Occipital lobe (tissue), 2 donors: ENCODE data around the gene MUC6. TPM values are rescaled to one million over a fixed set of nuclear protein-coding genes. Genes with fewer than 3 reads are reported as not detected.

Experiments
- DNase-seq: peaks from one replicate; lab custom pipeline; 2025; lab: John Stamatoyannopoulos, UW
- total RNA-seq: library from RNA; depleted of rRNA; stranded (reverse); fragments of >200 nt; gene quantifications from one replicate; pipeline ENCODE4 v1.2.3, GENCODE V29; 2014

The MUC6 gene
- total RNA-seq, 1 donor from 2014 or later = not detected

GRCh38 chr11:1052133-1053011 is 15.9 kb upstream of the MUC6 start:
- DNase-seq = no peak

GRCh38 chr11:1051356-1052132 is 15.0 kb upstream of the MUC6 start:
- no peak for DNase-seq

- peak; percentile 13 for DNase-seq
These were observed 14.2 kb upstream of the MUC6 start for GRCh38 chr11:1050581-1051355.

- DNase-seq = no peak
These were observed 13.5 kb upstream of the MUC6 start for GRCh38 chr11:1049911-1050580.

- no peak for DNase-seq
These were observed 12.9 kb upstream of the MUC6 start for GRCh38 chr11:1049431-1049891.

GRCh38 chr11:1049071-1049405 is 12.5 kb upstream of the MUC6 start:
- DNase-seq = no peak

- no peak for DNase-seq
These were observed 12.0 kb upstream of the MUC6 start for GRCh38 chr11:1048375-1049070.

GRCh38 chr11:1047595-1048156 is 11.2 kb upstream of the MUC6 start:
- DNase-seq = no peak

- no peak for DNase-seq
These were observed 7.6 kb upstream of the MUC6 start for GRCh38 chr11:1044160-1044559.

- no peak for DNase-seq
These were observed 7.1 kb upstream of the MUC6 start for GRCh38 chr11:1043563-1044096.

GRCh38 chr11:1042626-1043562 is 6.4 kb upstream of the MUC6 start:
- no peak for DNase-seq

GRCh38 chr11:1041936-1042608 is 5.6 kb upstream of the MUC6 start:
- DNase-seq = no peak

GRCh38 chr11:1041471-1041870 is 5.0 kb upstream of the MUC6 start:
- DNase-seq = no peak

GRCh38 chr11:1041149-1041467 is 4.6 kb upstream of the MUC6 start:
- no peak for DNase-seq

- DNase-seq = no peak
These were observed 4.1 kb upstream of the MUC6 start for GRCh38 chr11:1040428-1041148.

- no peak for DNase-seq
These were observed 3.2 kb upstream of the MUC6 start for GRCh38 chr11:1039481-1040427.

GRCh38 chr11:1038921-1039320 is 2.4 kb upstream of the MUC6 start:
- DNase-seq = no peak
